SH-SY5Y (cell line): ENCODE data around the gene SEMA6B.

Experiments used
- GATA2 ChIP-seq: IDR thresholded peaks from 2 replicates; pipeline ENCODE4 v1.6.1; 2011; ENCODE audit warnings: mild to moderate bottlenecking, low read depth, low read length
- GATA3 ChIP-seq: IDR thresholded peaks from 2 replicates; pipeline ENCODE4 v1.6.1; 2011; ENCODE audit warnings: low read depth, mild to moderate bottlenecking, low read length, moderate library complexity

SEMA6B gene

DNA sequence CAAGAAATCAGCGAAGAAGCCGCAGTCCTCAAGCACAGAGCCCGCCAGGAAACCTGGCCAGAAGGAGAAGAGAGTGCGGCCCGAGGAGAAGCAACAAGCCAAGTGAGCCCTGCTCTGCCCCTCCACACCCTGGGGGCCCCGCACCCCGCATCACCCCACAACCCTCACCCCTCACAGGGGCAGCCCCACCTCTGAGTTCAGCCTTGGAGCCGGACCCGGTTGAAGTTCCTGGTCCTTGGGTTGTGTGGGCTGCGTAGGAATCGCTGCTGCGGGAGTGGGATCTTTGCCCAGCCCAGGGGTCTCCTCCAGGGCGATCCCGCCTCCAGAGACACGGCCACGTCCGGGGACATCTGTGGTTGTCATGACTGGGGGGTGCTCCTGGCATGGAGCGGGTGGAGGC is 63.2 kb downstream of the SEMA6B start:
- TF ChIP-seq GATA3, result no peak
- TF ChIP-seq GATA2, result no peak

DNA sequence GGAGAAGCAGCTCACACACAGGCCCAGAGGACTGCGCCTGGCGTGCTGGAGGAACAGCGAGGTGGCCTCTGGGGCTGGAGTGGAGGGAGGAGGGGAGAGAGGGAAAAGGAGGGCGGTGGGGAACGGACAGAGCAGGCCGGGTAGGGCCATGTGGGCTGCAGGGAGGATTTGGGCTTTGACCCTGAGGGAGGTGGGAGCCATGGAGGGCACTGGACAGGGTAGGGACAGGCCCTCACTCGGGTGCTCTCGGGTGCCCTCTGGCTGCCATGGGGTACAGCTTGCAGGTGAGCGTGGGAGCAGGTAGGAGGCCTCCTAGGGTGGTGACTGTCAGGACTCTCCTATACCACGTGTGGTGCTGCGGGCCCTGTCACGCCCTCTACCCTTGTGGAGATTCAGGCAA is 64.0 kb downstream of the SEMA6B start:
- TF ChIP-seq GATA2, result no peak
- no peak for TF ChIP-seq GATA3

DNA sequence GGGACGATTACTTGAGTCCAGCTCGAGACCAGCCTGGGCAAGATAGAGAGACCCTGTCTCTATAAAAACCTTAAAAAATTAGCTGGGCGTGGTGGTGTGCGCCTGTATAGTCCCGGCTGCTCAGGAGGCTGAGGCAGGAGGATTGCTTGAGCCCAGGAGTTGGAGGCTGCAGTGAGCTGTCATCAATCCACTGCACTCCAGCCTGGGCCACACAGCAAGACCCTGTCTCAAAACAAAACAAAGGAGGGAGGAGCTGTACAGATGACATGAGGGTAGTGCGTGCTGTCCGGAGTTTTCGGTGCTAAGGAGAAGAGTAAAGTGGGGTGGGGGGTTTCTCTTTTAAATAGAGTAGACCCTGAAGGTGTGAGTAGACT is 64.8 kb downstream of the SEMA6B start:
- TF ChIP-seq GATA3 (no peak), GATA2 (no peak)

DNA sequence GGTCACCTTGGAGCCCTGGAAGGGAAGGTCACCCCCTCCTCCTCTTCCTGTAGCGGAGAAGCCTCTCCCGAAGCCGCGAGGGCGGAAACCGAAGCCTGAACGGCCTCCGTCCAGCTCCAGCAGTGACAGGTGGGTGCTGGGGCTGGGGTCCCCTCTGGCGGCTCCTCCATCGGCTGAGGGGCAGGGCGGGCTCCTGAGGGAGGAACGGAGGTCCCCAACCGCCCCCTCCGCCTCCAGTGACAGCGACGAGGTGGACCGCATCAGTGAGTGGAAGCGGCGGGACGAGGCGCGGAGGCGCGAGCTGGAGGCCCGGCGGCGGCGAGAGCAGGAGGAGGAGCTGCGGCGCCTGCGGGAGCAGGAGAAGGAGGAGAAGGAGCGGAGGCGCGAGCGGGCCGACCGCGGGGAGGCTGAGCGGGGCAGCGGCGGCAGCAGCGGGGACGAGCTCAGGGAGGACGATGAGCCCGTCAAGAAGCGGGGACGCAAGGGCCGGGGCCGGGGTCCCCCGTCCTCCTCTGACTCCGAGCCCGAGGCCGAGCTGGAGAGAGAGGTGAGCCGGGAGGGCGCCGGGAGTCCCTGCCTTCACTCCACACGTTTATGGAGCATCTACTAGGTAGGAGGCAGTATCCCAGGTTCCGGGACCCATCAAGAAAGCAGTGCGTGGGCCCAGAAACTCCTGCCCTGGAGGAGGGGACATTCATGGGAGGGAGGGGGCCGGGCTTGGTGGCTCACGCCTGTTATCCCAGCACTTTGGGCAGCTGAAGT is 65.4 kb downstream of the SEMA6B start:
- TF ChIP-seq GATA3 (no peak), GATA2 (no peak)

DNA sequence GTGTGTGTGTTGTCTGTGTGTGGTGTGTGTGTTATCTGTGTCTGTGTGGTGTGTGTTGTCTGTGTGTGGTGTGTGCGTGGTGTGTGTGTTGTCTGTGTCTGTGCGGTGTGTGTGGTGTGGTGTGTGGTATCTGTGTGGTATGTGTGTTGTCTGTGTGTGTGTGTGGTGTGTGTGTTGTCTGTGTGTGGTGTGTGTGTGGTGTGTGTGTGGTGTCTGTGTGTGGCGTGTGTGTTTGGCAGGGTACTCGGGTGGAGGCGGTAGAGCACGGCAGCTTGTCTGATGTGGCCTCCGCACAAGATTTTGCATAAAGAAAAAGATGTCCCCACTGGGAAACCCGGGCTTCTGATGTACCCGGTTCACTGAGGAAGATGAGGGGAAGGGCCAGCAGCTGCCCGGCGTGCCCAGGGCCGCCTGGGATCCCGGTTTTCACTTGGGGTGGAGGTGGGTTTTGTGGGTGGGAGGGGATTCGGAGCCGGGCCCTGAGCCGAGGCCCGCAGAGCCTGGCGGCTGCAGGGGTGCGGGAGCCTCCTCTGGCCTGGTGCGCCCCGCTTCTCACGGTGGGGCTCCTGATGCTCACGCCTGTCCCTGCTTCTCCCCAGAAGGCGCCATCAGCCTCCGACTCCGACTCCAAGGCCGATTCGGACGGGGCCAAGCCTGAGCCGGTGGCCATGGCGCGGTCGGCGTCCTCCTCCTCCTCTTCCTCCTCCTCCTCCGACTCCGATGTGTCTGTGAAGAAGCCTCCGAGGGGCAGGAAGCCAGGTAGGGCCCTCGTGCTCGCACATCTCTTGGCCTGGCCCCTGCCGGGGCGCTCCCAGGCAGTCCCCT is 66.2 kb downstream of the SEMA6B start:
- no peak for TF ChIP-seq GATA2
- TF ChIP-seq GATA3, result no peak
